Measurements from ENCODE around the gene BPI.
"Not testable (repeated sequence)": the region's sequence is repeated elsewhere in the genome, so short reads cannot be mapped to it uniquely, and the experiment has no call there.

Gene BPI

GRCh38 chr20:38278763-38279162, 25.2 kb upstream of the BPI start:
- no peak for TF ChIP-seq CTCF (IDR thresholded peaks at IDR 0.05; ENCODE audit: low read depth, low read length, missing control alignments)

GRCh38 chr20:38281176-38281915, 22.6 kb upstream of the BPI start:
- DNase-seq; H3K36me3 ChIP-seq (replicated peaks); H3K4me3 ChIP-seq (ENCODE audit: low read depth, low read length); H3K27me3 ChIP-seq (replicated peaks); in situ Hi-C loops (cut with HindIII; ENCODE audit: low pct_ligation_motif_present, low sequenced_read_pairs): not testable (repeated sequence)
- H3K27ac ChIP-seq, result peak overlapping the region; percentile 100
- TF ChIP-seq CTCF (IDR thresholded peaks at IDR 0.05; ENCODE audit: low read depth, low read length, missing control alignments), result peak; percentile 18

More at GRCh38 chr20:38278763-38279162, 25.2 kb upstream of the BPI start:
- no peaks in the 10 kb centered on the region for H3K36me3 ChIP-seq (replicated peaks)
- no peak for DNase-seq
- H3K27me3 ChIP-seq (replicated peaks), result no peaks in the 10 kb centered on the region
- in situ Hi-C loops (cut with HindIII; ENCODE audit: low pct_ligation_motif_present, low sequenced_read_pairs), result no loop called here
- no peak overlapping the region for H3K4me3 ChIP-seq (ENCODE audit: low read depth, low read length)
- peak overlapping the region; percentile 100 for H3K27ac ChIP-seq

- Histone ChIP-seq H3K27me3 (replicated peaks) (no peaks in the 10 kb centered on the region), H3K27ac (no peak overlapping the region), H3K4me3 (ENCODE audit: low read depth, low read length) (no peak overlapping the region), H3K36me3 (replicated peaks) (no peaks in the 10 kb centered on the region)
- TF ChIP-seq CTCF (IDR thresholded peaks at IDR 0.05; ENCODE audit: low read depth, low read length, missing control alignments), result peak; percentile 12
- in situ Hi-C loops (cut with HindIII; ENCODE audit: low pct_ligation_motif_present, low sequenced_read_pairs), result no loop called here
- no peak for DNase-seq
Observed at GRCh38 chr20:38283236-38283635, 20.7 kb upstream of the BPI start.

- DNase-seq; H3K36me3 ChIP-seq (replicated peaks); H3K27me3 ChIP-seq (replicated peaks); H3K4me3 ChIP-seq (ENCODE audit: low read depth, low read length); H3K27ac ChIP-seq; in situ Hi-C loops (cut with HindIII; ENCODE audit: low pct_ligation_motif_present, low sequenced_read_pairs): not testable (repeated sequence)
Observed at GRCh38 chr20:38284066-38284650, 19.8 kb upstream of the BPI start.

- no peaks in the 10 kb centered on the region for H3K36me3 ChIP-seq (replicated peaks)
- TF ChIP-seq CTCF (IDR thresholded peaks at IDR 0.05; ENCODE audit: low read depth, low read length, missing control alignments), result no peak
- no peak overlapping the region for H3K4me3 ChIP-seq (ENCODE audit: low read depth, low read length)
- DNase-seq, result no peak
- H3K27ac ChIP-seq, result no peak overlapping the region
- in situ Hi-C loops (cut with HindIII; ENCODE audit: low pct_ligation_motif_present, low sequenced_read_pairs), result no loop called here
- H3K27me3 ChIP-seq (replicated peaks), result no peaks in the 10 kb centered on the region
Observed at GRCh38 chr20:38284893-38285444, 19.0 kb upstream of the BPI start.

Measured in brain microvascular endothelial cell (primary cell).